ENCODE results near the gene SMIM3. TPM values are rescaled to one million over a fixed set of nuclear protein-coding genes. Genes with fewer than 3 reads are reported as not detected.
A peak's percentile ranks its signal among the peaks of the same experiment; 100 is the strongest.

The SMIM3 gene
- total and polyA plus RNA-seq, 2 of the 13 experiments (the other 11 are each of a cell fraction or from before 2014, with no cell fraction given) = 11.6 to 96.7 TPM

- no peak for TF ChIP-seq TBP (CRISPR knock-in tag; IDR thresholded peaks at IDR 0.05)
- no peak for TF ChIP-seq MTERF4 (CRISPR knock-in tag; IDR thresholded peaks at IDR 0.05)
- no peak for TF ChIP-seq FOXC1 (CRISPR knock-in tag; IDR thresholded peaks at IDR 0.05; ENCODE audit: borderline replicate concordance)
- peak; percentile 79 for TF ChIP-seq POLR2AphosphoS5 (IDR thresholded peaks at IDR 0.05; ENCODE audit: low read depth, low read length)
- TF ChIP-seq ZNF850 (CRISPR knock-in tag; conservative IDR thresholded peaks at IDR 0.05) = no peak
- no peak for TF ChIP-seq ZNF121 (CRISPR knock-in tag; IDR thresholded peaks at IDR 0.05)
- TF ChIP-seq ZNF546 (CRISPR knock-in tag; conservative IDR thresholded peaks at IDR 0.05) = no peak
- TF ChIP-seq NFIC (IDR thresholded peaks at IDR 0.05; ENCODE audit: low read length) = peak; percentile 67
- no peak for TF ChIP-seq ELF4 (CRISPR knock-in tag; IDR thresholded peaks at IDR 0.05; ENCODE audit: borderline replicate concordance)
- TF ChIP-seq SNAI1 (CRISPR knock-in tag; IDR thresholded peaks at IDR 0.05; ENCODE audit: borderline replicate concordance) = no peak
- TF ChIP-seq CEBPG (CRISPR knock-in tag; IDR thresholded peaks at IDR 0.05) = peak; percentile 30; the same call in 1 of the 2 replicates
- no peak for TF ChIP-seq ZNF468 (CRISPR knock-in tag; IDR thresholded peaks at IDR 0.05)
- TF ChIP-seq HMG20B (CRISPR knock-in tag; conservative IDR thresholded peaks at IDR 0.05) = no peak
- TF ChIP-seq SP4 (CRISPR knock-in tag; IDR thresholded peaks at IDR 0.05) = 0 out of 2 replicates have a peak, but pooled peaks have one; percentile 30
- 0 out of 4 replicates have a peak, but pooled peaks of 1 of the 2 experiments have one; percentile 20 for TF ChIP-seq KLF16 (CRISPR knock-in tag; IDR thresholded peaks at IDR 0.05)
- TF ChIP-seq ZSCAN12 (CRISPR knock-in tag; IDR thresholded peaks at IDR 0.05) = no peak
- TF ChIP-seq EZH2 (conservative IDR thresholded peaks at IDR 0.05; ENCODE audit: low read depth, low read length) = no peak
- peak; percentile 77 for TF ChIP-seq ZNF501 (CRISPR knock-in tag; IDR thresholded peaks at IDR 0.05)
- peak; percentile 87 for TF ChIP-seq DRAP1 (CRISPR knock-in tag; IDR thresholded peaks at IDR 0.05)
- peak in 1 of 2 experiments; percentile 29; a peak in 2 of 4 replicates for TF ChIP-seq EP300 (IDR thresholded peaks at IDR 0.05; ENCODE audit: low read depth in 2 of 2, low read length in 2 of 2)
- no peak for TF ChIP-seq EP300 (CRISPR knock-in tag; IDR thresholded peaks at IDR 0.05; ENCODE audit: borderline replicate concordance)
- peak; percentile 55 for TF ChIP-seq NFYC (CRISPR knock-in tag; IDR thresholded peaks at IDR 0.05)
- TF ChIP-seq HNF4A (CRISPR knock-in tag; IDR thresholded peaks at IDR 0.05) = peak; percentile 63
- TF ChIP-seq ZBTB21 (CRISPR knock-in tag; IDR thresholded peaks at IDR 0.05) = no peak
- peak; percentile 83 for TF ChIP-seq HNF1B (CRISPR knock-in tag; IDR thresholded peaks at IDR 0.05)
- no peak for TF ChIP-seq ZNF350 (CRISPR knock-in tag; IDR thresholded peaks at IDR 0.05; ENCODE audit: borderline replicate concordance, low read depth)
- TF ChIP-seq PHF8 (CRISPR knock-in tag; IDR thresholded peaks at IDR 0.05) = peak; percentile 38; the same call in 1 of the 2 replicates
- 0 out of 2 replicates have a peak, but pooled peaks have one; percentile 21 for TF ChIP-seq TMF1 (CRISPR knock-in tag; IDR thresholded peaks at IDR 0.05; ENCODE audit: low read depth)
Measured at GRCh38 chr5:150781706-150782614, 3.4 kb downstream of the SMIM3 start (continued).

All from HepG2 (cell line).